Neural progenitor cell (in vitro differentiated cells): ENCODE data around the gene ABCC3.

Source experiments
- CTCF ChIP-seq: fragments of 200-600 bp; sonication (generic); IDR thresholded peaks from 2 replicates; pipeline ENCODE4 v1.5.1; 2017; ENCODE audit warnings: antibody characterized with exemption, mild to moderate bottlenecking
- EZH2 ChIP-seq: fragments of 200-600 bp; sonication (generic); IDR thresholded peaks from 2 replicates; pipeline ENCODE4 v1.6.1; 2017; ENCODE audit warnings: antibody characterized with exemption, mild to moderate bottlenecking, moderate library complexity
- EZH2phosphoT487 ChIP-seq: fragments of 200-600 bp; sonication (generic); IDR thresholded peaks from 2 replicates; pipeline ENCODE4 v1.6.1; 2017; ENCODE audit warnings: antibody characterized with exemption

- TF ChIP-seq CTCF, result no peak
- no peak for TF ChIP-seq EZH2phosphoT487
- no peak for TF ChIP-seq EZH2
Measured at GRCh38 chr17:50667259-50668024, 32.8 kb downstream of the ABCC3 start.
